HG03108 (cell line): Measurements from ENCODE around the gene ABHD16A.

Experiments
- ATAC-seq: cut with Tn5 transposase; IDR thresholded peaks from one replicate; pipeline ENCODE4 v1.9.1; 2021; ENCODE audit warnings: moderate library complexity; ENCODE audit not compliant: unreplicated experiment

ABHD16A gene

GRCh38 chr6:31663126-31663960, 39.8 kb downstream of the ABHD16A start:
- ATAC-seq: no peak

GRCh38 chr6:31662124-31662723, 40.9 kb downstream of the ABHD16A start:
- ATAC-seq: no peak

GRCh38 chr6:31661262-31662123, 41.6 kb downstream of the ABHD16A start:
- no peak for ATAC-seq

GRCh38 chr6:31660381-31661261, 42.5 kb downstream of the ABHD16A start, which contains the start of gene C6orf47:
Gene C6orf47 (minus strand): TSS chr6:31660778. CDS start chr6:31659947, 831 bp downstream.
- ATAC-seq: peak; percentile 48

- ATAC-seq: no peak
Measured at GRCh38 chr6:31659649-31660380, 43.3 kb downstream of the ABHD16A start.

GRCh38 chr6:31658983-31659648, 44.0 kb downstream of the ABHD16A start:
- no peak for ATAC-seq

GRCh38 chr6:31658158-31658688, 44.9 kb downstream of the ABHD16A start:
- ATAC-seq: no peak

- ATAC-seq: no peak
Measured at GRCh38 chr6:31657406-31658157, 45.5 kb downstream of the ABHD16A start.

- no peak for ATAC-seq
Measured at GRCh38 chr6:31655349-31656237, 47.5 kb downstream of the ABHD16A start, which contains the start of gene APOM. Gene APOM (plus strand): TSS chr6:31655894. CDS start chr6:31655967, 73 bp downstream.

- no peak for ATAC-seq
Measured at GRCh38 chr6:31654574-31655348, 48.4 kb downstream of the ABHD16A start.

- ATAC-seq: peak; percentile 53
Measured at GRCh38 chr6:31652925-31653724, 50.0 kb downstream of the ABHD16A start.

GRCh38 chr6:31651602-31652191, 51.4 kb downstream of the ABHD16A start:
- peak; percentile 17 for ATAC-seq

GRCh38 chr6:31645325-31645724, 57.8 kb downstream of the ABHD16A start:
- ATAC-seq: no peak

GRCh38 chr6:31643818-31644454, 59.2 kb downstream of the ABHD16A start:
- no peak for ATAC-seq
